HG03060 (cell line): ENCODE results near the gene ERCC5.

Experiments used
- ATAC-seq: cut with Tn5 transposase; IDR thresholded peaks from one replicate; pipeline ENCODE4 v1.9.1; 2021; ENCODE audit warnings: low read depth, moderate number of reproducible peaks; ENCODE audit not compliant: unreplicated experiment

Gene ERCC5

DNA sequence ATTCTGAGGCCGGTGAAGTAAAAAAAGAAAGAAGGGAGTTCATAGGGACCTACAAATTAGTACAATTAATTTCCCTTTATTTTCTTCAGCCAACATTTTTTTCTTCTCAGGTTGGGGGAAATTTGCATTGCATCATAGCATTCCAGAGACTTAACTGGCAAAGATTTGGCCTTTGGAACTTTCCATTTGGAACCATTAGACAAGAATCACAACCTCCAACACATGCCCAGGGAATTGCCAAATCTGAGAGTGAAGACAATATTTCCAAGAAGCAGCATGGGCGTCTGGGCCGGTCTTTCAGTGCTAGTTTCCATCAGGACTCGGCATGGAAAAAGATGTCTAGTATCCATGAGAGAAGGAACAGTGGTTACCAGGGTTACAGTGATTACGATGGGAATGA is 6.4 kb upstream of the ERCC5 start:
- ATAC-seq = no peak

DNA sequence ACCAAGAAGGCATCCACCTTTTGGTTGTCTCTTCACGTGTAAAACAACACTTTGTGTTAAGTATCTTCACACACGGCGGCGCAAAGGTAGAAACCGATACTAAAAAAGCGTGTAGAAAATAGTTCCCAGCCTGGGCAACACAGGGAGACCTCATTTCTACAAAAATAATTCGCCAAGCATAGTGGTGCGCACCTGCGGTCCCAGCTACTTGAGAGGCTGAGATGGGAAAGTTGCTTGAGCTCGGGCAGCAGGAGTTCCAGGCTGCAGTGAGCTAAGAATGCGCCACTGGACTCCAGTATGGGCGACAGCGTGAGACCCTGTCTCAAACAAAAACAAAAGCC is 573 bp upstream of the ERCC5 start:
- ATAC-seq = peak; percentile 9

DNA sequence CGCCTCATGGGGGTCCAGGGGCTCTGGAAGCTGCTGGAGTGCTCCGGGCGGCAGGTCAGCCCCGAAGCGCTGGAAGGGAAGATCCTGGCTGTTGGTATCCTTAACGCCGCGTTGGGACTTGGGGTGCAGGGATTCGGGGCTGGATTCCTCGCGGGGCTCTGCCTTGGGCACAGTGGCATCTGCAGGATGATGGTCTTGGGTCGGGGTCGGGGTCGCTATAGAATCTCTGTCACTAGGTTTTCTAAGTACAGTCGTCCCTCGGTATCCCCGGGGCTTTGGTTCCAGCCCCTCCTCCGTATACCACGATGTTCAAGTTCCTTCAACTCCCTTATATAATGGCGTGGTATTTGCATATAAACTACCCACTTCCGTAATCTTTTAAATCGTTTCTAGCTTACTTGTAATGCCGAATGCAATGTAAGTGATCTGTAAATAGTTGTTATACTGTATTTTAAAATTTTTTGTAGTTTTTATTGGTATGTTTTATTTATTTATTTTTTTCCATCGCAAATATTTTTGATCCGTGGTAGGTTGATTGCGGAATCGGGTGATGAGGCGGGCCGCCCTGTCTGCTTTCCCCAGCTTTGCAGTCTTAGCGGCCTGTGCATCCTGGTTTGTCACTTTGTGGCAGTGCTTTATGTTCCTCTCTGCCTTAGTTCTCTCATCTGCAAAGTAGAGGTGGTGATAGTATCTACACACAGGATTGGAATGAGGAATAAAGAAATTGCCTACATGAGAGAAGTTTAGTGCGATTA is 606 bp downstream of the ERCC5 start:
- peak; percentile 32 for ATAC-seq

DNA sequence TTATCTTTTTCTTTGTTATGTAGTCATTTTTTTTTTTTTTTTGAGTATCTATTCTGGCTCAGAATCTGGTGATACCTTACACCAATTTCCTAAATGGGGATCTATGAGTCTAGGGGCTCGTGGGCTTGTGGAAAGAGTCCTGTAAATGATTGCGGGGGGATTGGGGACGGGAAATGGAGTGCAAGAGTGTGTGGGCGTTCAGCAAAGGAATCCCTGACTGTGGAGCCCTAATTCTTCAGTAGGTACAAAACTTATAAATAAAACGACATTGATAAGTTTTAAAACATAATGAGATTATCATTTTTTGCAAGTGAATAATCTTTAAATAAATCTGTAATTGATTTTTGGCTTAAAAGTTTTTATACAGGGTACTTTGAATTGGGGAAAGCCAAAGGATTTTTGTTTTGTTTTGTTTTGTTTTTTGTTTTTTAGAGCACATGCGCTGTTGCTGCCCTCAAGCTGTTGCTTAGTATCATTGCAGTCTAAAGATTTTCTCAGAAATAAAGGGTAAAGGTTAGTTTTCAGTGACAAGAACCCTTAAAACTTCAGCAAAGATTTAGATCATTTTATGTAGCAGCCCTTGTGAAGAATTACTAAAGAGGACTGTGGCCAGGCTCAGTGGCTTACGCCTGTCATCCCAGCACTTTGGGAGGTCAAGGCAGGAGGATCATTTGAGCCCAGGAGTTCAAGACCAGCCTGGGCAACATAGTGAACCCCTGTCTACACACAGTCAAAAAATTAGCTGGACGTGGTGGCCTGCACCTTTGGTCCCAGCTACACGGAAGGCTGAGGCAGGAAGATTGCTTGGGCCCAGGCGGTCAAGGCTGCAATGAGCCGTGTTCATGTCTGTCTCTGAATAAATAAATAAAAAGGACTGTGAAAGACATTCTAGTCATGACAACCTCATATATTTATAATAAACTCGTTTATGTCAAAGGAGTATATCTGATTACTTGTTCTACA is 1.7 kb downstream of the ERCC5 start:
- peak; percentile 17 for ATAC-seq

DNA sequence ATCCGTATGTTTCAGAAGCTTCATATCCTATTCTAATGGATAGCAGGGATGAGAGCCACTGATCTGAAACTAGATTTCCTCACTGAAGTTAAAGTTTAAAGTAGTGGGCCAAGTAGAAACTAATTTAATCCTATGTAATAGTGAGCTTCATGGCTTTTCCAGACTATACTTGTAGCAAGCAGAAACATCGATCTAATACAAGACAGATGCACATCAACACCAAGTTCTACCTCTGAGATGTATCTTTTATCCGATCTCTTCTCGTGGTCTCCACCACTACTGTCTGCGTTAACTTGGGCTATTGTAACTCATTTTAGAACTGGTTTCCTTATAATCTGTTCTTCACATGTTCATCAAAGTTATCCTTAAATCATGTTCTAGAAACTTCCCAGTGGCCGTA is 3.1 kb downstream of the ERCC5 start:
- no peak for ATAC-seq

DNA sequence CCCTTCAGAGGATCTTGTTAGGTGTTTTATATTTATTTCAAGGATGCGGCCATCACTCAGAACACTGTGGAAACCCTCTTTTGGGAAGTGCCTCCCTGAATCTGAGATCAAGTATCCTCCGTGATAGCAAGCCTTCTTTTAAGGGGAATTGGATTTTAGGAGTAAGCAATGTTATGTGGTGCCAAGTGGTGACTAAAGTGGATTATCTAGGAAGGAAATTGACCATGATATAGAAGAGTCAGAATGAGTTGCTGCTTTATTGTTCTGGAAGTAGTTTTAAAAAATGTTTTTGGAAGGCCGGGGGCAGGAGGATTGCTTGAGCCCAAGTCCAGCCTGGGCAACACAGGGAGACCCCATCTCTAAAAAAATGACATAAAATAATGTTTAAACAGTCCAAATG is 6.7 kb downstream of the ERCC5 start:
- no peak for ATAC-seq

DNA sequence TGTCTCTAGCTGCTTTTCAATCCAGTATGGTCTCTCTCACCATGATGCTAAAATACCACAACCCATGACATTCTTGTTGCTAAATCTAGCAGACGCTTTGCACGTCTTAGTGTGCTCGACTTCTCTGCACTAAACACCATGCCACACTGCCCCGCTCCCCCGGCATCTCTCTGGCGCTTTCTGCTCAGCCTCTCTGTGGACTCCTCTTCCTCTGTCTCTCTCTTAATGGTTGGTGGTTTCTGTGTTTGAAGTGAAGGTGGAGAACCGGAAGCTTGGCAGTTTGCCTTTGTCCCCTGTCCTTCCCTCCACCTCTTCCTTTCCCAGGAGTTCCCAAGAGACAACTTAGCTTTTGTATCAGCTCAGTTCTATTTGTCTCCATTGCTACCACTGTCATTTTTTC is 8.8 kb downstream of the ERCC5 start:
- ATAC-seq = no peak

DNA sequence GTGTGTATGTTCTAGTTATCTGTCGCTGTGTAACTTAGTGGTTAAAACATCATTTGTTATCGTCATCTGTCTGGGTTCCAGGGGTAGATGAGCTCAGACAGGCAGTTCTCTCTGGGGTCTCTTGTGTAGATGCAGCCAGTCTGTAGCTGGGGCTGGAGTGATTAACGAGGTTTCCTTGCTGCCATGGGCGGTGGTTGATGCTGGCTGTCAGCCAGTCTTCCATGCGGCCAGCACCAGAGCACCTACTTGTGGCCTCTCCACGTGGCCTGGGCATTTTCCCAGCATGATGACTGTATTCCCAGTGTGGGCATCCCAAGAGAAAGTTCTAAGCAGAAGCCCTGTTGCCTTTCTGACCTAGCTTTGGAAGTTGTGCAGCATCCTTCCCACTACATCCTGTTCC is 10.7 kb downstream of the ERCC5 start:
- ATAC-seq = no peak

DNA sequence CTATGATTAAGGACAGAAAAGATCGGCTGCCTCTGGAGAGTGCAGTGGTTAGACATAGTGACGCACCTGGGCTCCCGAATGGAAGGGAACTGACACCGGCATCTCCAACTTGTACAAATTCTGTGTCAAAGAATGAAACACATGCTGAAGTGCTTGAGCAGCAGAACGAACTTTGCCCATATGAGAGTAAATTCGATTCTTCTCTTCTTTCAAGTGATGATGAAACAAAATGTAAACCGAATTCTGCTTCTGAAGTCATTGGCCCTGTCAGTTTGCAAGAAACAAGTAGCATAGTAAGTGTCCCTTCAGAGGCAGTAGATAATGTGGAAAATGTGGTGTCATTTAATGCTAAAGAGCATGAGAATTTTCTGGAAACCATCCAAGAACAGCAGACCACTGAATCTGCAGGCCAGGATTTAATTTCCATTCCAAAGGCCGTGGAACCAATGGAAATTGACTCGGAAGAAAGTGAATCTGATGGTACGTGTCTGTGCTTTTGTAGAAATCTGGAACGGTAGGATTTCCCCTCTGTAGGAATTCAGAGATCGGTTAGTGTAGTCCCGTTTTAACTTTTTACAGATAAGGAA is 16.9 kb downstream of the ERCC5 start:
- no peak for ATAC-seq

DNA sequence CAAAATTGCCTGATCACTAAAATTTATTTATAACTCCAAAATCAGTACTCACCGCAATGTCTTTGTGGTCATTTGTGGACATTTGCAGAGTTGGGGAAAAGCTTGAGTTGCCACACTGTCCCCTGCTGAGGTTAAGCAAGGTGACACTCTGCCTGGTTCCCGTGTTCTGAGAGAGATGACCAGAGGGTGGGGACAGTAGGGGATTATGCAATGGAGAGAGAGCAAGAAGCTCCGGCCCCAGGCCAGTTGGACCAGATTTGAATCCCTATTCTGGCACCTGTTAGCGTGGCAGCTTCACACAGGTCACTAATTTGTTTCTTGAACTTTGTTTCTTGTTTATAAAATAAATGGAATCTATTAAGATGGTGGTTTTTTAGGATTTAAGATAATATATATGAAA is 17.8 kb downstream of the ERCC5 start:
- ATAC-seq = no peak

DNA sequence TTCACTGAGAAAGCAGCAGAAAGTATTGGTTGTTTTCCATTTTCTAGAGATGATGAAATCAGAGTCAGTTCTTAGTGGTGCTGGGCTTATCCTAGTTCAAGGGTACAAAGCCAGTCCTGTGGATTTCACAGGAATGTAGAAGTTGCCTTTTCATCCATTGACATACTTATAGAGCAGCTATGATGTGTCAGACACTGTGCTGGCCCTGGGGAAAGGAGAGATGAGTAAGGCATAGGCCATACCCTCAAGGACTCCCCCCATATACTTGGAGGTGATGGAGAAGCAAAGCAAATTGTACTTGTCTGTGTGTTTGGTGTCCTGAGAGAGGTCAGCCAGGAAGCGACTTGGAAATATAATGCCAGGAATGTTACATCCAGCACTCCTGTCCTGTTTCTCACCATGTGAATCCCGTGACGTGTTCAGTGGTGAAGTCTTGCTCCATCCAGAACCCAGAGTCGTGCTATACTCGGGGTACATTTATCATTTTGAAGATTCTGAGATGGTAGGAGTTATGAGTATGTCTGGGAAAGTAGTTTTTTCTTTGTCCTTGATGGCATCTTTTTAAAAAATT is 22.6 kb downstream of the ERCC5 start:
- no peak for ATAC-seq

- ATAC-seq = no peak
Observed at GRCh38 chr13:102869948-102870676, 24.3 kb downstream of the ERCC5 start.

DNA sequence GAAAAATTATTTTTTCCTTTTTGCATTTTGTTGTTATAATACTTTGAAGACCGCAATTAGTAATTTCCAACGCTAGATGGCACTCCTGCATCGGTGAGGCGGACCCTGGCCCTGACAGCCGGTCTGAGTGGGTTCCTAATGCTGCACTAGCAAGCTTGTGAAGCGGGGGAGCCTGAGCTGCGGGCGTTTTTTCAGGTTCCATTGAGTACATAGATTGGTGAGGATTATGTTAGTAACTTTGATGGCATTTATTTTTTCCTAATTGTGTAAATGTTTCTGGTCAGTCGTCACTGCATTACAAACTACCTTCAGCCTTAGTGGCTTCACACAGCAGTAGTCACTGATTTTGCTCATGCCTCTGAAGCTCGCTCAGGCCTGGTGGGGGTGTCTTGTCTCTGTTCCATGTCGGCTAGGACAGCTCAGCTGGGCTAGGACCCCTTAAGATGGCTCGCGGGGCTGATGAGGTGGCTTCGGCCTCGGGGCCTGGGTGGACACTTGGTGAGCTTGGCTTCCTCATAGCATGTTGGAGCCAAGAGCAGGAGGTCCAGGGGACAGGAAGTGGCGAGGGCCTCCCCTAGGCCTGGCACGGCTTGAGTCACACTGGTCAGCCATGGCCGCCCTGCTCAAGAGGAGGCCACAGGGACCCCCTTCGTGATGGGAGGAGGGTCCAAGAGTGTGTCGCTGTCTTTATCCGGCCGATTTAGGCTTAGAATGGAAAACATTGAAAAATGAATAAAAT is 25.0 kb downstream of the ERCC5 start:
- no peak for ATAC-seq

DNA sequence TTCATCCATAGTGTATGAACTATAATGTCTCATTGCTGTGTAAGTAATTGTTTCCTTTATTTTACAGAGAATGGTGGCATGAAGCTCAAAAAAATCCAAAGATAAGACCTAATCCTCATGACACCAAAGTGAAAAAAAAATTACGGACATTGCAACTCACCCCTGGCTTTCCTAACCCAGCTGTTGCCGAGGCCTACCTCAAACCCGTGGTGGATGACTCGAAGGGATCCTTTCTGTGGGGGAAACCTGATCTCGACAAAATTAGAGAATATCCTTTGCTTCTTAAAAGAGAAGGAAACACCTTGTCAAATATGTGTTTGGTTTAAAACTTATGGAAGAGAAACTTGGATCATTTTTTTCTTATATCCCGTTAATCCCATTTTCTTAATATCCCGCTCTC is 26.3 kb downstream of the ERCC5 start:
- ATAC-seq = no peak

DNA sequence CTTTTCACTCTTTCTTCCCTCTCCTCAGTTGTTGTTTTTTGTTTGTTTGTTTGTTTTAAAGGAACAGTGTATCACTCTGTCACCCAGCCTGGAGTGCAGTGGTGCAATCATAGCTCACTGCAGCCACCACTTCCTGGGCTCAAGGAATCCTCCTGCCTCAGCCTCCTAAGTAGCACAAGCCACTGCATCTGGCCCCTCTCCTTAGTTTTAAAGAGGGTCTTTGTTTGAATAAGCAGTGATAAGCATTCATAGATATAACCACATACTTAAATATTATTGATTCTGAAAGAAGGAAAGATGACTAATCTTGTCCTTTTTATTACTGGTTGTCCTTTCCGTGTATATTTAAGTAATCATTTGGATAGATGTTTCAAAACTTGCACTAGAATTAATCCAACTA is 26.7 kb downstream of the ERCC5 start:
- no peak for ATAC-seq

DNA sequence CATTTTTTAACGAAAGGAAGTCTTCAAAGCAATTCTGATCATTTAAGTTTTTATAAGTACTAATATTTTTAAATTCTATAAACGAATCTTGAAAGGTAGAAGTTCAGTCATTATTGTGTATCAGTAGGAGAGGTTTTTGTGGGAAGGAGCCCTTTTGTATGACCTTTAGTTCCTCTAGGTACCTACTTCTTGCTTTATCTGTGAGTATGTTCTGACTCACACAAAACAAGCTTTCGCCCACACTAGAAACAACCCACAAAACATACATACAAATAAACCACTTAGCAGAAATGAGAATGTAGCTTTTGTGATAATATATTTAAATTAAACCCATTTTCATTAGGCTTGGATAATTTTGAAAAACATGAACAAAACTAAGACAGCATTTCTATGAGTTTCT is 27.8 kb downstream of the ERCC5 start:
- peak; percentile 87 for ATAC-seq

- ATAC-seq = no peak
Observed at GRCh38 chr13:102875256-102875655, 29.4 kb downstream of the ERCC5 start.

- ATAC-seq = no peak
Observed at GRCh38 chr13:102877303-102877702, 31.5 kb downstream of the ERCC5 start.

DNA sequence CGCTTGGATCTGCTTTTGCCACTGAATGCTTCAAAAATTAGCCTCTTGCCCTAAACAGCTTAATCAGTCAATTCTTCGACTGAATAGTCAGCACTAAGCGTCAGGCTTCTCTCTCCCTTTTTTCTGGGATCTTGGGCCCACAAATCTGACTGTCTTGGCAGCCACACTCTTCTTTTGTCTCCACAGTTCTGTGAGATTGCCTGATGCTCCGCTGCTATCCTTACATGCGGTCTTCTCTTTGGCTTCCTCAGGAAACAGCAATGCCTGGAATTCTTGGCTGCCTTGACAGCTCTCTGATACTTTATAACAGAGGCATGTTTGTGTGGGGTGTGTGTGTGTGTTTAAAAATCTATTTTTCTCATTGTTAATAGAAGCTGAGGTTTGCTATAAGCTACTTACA is 32.6 kb downstream of the ERCC5 start:
- no peak for ATAC-seq
